ENCODE results near the gene ANKS1B.
"Not testable (repeated sequence)": the region's sequence is repeated elsewhere in the genome, so short reads cannot be mapped to it uniquely, and the experiment has no call there.

ANKS1B gene

DNA sequence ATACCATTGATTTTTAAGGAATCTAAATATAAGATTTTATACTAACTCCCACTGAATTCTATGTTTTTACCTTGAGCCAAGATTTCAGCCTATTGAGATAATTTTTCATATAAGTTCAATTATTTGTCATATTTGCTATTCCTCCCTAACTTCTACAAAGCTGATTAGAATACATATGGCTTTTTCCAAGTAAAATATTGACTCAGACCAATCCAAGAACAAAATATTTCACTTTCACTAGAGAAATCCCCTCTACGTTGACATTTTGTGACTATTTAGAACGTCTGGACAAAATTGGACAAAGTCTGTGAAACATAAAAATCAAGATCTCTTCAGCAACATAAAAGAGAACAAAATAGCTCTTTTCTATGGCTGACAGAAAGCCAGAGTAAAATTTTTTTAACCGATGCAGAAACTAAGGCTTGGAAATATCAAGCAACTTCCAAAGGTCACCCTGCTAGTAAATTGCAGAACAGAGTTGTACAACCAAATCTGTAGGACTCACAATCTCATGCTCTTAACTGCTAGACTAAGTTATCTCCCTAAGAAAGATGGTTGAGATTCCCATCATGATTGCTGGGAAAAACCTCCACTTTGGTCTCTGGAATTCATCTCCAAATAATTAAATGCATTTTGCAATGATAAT is 219.1 kb downstream of the ANKS1B start:
- no peak for DNase-seq (ENCODE audit: low read depth in 1 of 2, low spot score in 1 of 2)

DNA sequence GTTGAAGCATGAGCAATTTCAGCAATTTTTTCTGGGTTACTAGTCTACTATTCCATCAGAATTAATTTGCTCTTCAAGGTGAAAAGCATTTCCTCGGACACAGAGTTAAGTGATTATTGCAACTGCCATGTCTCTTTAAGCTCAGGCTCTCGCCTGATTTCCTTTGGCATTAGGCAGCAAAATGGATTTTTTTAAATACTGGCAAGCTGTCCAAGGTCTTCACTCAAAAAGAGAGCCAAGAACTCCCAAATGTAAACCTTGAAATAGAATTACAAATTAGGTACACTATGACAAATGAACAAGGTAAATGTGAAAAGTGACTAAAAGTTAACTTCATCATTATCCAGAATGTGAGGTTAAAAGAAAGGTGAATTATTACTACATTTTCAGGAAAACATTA is 225.3 kb downstream of the ANKS1B start:
- no peak for DNase-seq (ENCODE audit: low read depth in 1 of 2, low spot score in 1 of 2)

GRCh38 chr12:99758997-99759396 is 225.7 kb downstream of the ANKS1B start:
- no peak for DNase-seq (ENCODE audit: low read depth in 1 of 2, low spot score in 1 of 2)

DNA sequence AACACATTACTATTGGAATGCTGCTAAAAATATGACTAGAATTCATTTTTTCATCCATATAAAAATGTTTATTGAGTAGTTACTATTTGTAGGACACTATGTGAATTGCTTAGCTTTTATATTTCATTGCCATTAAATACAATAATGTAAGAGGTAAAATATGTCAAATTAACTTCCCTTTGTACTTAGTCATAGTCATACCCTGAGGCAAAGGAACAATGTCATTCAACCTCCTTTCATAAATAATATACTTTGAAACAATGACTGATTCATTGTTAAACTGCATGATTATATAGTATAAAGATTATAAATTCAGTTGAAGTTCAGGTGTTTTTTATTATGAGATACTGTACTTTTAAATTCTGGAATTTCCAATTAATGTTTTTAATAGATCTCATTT is 232.0 kb downstream of the ANKS1B start:
- DNase-seq (ENCODE audit: low read depth in 1 of 2, low spot score in 1 of 2): no peak

DNA sequence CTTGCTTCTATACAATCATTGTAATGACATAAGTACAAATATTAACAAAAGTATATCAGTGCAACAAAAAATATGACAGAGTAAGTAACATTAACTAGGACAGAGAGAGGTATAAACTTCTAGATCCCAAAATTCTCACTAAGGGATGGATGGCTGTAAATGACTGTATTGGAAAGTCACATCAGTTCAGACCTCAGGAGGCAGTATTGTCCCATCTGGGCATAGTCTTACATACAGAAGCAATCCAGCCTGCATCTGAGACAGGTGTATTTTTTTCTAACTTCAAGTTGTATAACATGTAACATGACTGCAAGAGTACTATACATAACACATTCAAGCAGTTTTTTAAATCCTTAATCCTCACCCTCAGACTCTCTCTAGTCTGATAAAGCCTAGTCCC is 238.2 kb downstream of the ANKS1B start:
- no peak for DNase-seq (ENCODE audit: low read depth in 1 of 2, low spot score in 1 of 2)

DNA sequence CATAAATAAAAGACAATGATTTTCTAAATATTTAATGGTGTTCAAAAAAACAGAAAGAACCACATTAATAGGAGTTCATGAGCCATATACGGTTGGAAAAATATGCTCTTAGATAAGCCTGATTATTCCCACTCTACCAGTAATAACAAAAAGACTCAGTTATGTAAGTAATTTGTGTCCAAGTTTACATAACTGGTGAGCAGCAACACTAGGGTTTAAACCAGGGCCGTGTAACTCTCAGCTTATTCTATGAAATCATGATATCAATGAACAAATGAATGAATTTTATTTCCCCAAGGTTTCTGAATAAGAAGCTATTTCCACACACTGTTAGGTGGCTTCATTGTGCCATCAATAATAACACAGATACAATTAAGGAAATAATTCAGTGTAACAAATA is 238.8 kb downstream of the ANKS1B start:
- no peak for DNase-seq (ENCODE audit: low read depth in 1 of 2, low spot score in 1 of 2)

GRCh38 chr12:99745121-99745520 is 239.6 kb downstream of the ANKS1B start:
- no peak for DNase-seq (ENCODE audit: low read depth in 1 of 2, low spot score in 1 of 2)

DNA sequence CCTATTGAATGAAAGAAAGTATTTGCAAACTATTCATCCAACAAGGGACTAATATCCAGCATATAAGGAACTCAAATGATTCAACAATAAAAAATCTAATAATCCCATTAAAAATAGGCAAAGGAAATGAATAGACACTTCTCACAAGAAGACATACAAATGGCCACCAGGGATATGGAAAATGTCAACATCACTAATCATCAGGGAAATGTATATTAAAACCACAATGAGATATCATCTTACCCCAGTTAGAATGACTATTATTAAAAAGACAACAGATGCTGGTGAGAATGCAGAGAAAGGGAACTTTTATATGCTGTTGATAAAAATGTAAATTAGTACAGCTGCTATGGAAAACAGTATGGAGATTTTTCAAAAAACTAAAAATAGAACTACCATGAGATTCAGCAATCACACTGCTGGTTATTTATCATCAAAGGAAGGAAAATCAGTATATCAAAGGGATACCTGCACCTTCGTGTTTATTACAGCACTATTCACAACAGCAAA is 247.9 kb downstream of the ANKS1B start:
- no peak for DNase-seq (ENCODE audit: low read depth in 1 of 2, low spot score in 1 of 2)

GRCh38 chr12:99732131-99732530 is 252.6 kb downstream of the ANKS1B start:
- no peak for DNase-seq (ENCODE audit: low read depth in 1 of 2, low spot score in 1 of 2)

DNA sequence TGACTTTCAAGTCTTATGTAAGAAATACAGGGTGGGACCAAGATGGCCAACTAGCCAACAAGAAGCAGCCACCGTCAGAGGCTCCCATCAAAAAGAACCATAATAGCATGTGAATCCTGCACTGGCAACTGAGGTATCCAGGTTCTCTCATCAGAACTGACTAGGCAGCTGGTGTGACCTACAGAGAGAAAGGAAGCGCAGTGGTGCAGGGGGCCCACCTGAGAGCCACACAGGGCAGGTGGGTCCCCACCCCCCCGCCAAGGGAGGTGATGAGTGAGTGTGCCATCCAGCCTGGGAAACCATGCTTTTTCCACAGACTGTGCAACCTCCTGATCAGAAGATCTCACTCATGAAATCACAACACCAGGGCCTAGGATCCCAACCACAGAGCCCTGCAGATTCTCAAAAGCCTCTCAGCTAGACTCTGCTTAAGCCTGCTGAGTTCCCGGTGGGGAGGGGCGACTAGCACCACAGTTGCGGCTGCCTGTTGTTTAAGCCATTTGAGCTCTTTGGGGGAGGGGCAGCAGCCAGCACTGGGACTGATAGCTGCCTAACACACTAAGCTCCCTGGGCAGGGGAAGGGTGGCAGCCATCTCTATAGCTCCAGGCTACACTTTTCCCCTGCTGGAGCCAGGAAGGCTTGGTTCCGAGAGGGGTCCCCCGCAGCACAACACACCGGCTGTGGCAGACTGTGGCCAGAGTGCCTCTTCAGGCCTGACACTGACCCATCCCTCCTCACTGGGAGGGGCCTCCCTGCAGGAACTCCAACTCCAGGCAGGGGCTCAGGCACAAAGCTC is 261.8 kb downstream of the ANKS1B start:
- no peak for DNase-seq (ENCODE audit: low read depth in 1 of 2, low spot score in 1 of 2)

DNA sequence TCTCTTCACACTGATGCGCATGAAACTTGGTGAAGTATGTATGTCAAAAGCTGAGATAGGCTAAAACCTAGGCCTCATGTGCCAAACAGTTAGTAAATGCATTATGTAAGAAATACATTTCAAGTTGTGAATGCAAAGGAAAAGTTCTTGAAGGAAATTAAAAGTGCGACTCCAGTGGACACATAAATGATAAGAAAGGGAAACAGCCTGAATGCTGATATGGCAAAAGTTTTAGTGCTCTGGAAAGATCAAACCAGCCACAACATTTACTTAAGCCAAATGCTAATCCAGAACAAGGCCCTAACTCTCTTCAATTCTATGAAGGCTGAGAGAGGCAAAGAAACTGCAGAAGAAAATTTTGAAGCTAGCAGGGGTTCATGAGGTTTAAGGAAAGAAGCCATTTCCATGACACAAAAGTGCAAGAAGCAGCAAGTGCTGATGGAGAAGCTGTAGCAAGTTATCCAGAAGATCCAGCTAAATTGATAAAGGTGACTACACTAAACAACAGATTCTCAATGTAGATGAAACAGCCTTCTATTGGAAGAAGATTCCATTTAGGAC is 262.9 kb downstream of the ANKS1B start:
- DNase-seq (ENCODE audit: low read depth in 1 of 2, low spot score in 1 of 2): no peak

DNA sequence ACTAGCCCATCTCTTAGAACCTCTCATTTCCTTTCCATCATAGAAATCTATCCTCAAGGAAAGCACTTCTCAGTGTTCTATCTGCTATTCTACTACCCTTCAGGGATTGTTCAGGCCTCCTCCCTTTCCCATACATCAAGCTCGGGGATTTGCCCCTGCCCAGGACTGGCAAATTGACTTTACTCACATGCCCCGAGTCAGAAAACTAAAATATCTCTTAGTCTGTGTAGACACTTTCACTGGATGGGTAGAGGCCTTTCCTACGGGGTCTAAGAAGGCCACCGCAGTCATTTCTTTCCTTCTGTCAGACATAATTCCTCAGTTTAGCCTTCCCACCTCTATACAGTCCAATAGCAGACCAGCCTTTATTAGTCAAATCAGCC is 264.7 kb downstream of the ANKS1B start:
- DNase-seq (ENCODE audit: low read depth in 1 of 2, low spot score in 1 of 2): not testable (repeated sequence)

- not testable (repeated sequence) for DNase-seq (ENCODE audit: low read depth in 1 of 2, low spot score in 1 of 2)
Observed at GRCh38 chr12:99719411-99720082, 265.2 kb downstream of the ANKS1B start.

GRCh38 chr12:99715841-99716510 is 268.8 kb downstream of the ANKS1B start:
- DNase-seq (ENCODE audit: low read depth in 1 of 2, low spot score in 1 of 2): not testable (repeated sequence)

DNA sequence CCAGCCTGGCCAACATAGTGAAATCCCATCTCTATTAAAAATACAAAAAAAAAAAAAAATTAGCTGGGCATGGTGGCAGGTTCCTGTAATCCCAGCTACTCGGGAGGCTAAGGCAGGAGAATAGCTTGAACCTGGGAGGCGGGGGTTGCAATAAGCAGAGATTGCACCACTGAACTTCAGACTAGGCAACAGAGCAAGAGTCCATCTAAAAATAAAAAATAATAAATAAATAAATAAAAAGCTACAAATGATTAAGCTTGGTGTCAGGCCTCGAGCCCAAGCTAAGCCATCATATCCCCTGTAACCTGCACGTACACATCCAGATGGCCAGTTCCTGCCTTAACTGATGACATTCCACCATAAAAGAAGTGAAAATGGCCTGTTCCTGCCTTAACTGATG is 269.8 kb downstream of the ANKS1B start:
- not testable (repeated sequence) for DNase-seq (ENCODE audit: low read depth in 1 of 2, low spot score in 1 of 2)

GRCh38 chr12:99713946-99714520 is 270.7 kb downstream of the ANKS1B start:
- DNase-seq (ENCODE audit: low read depth in 1 of 2, low spot score in 1 of 2): no peak

DNA sequence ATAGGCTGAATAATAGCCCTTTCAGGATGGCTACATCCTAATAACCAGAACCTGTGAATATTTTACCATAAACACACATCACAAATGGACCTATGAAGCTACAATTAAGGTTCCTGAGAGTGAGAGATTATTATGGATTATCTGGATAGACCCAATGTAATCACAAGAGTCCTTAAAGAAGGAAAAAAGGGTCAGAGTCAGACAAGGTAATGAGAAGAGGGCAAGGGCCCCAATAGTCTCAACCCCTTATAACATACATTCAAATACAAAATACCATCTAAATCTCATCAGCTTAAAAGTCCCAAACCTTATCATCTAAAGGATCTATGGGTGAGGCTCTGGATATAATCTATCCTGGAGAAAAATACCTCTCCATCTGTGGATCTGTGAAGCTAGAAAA is 272.5 kb downstream of the ANKS1B start:
- DNase-seq (ENCODE audit: low read depth in 1 of 2, low spot score in 1 of 2): no peak

DNA sequence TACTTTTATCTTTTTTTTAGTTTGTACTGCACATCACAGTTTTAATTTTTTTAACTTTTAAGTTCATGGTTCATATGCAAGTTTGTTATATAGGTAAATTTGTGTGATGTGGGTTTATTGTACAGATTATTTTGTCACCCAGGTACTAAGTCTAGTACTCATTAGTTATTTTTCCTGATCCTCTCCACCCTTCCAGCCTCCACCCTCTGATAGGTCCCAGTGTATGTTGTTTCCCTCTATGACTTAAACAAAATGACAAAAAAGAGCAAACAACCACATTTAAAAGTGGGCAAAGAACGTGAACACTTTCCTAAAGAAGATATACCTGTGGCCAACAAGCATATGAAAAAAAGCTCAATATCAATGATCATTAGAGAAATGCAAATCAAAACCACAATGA is 273.5 kb downstream of the ANKS1B start:
- DNase-seq (ENCODE audit: low read depth in 1 of 2, low spot score in 1 of 2): no peak

- DNase-seq (ENCODE audit: low read depth in 1 of 2, low spot score in 1 of 2): no peak
Observed at GRCh38 chr12:99709619-99710018, 275.1 kb downstream of the ANKS1B start.

- DNase-seq (ENCODE audit: low read depth in 1 of 2, low spot score in 1 of 2): no peak
Observed at GRCh38 chr12:99709116-99709515, 275.6 kb downstream of the ANKS1B start.

DNA sequence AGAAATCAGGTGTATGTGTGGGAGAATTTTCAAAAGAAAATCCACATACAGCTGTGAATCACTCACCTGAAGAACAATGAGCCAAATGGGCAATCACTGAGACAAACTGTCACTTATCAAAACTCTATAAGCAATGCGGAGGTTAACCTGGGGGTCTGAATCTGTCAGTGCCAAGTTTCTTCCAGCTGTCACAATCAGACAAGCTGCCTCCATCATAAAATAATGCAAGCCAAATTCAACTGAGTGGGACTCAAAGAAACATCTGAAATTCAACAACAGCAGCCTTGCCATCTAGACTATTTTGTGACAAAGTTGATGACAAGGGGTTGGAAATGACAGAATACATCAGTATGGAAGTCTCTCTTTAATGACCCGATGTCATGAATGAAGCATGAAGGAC is 276.9 kb downstream of the ANKS1B start:
- no peak for DNase-seq (ENCODE audit: low read depth in 1 of 2, low spot score in 1 of 2)

Measured in stimulated activated CD4-positive, alpha-beta T cell treated with anti-CD3 and anti-CD28 coated beads, Interleukin-15, amount 100 ng/mL, for 1 hour (primary cell).